ENCODE data around the gene SYT12. TPM values are rescaled to one million over a fixed set of nuclear protein-coding genes. Genes with fewer than 3 reads are reported as not detected.

SYT12 gene
- total and polyA plus RNA-seq, 2 experiments from 2014 or later, result 0.75 to 2.8 TPM

DNA sequence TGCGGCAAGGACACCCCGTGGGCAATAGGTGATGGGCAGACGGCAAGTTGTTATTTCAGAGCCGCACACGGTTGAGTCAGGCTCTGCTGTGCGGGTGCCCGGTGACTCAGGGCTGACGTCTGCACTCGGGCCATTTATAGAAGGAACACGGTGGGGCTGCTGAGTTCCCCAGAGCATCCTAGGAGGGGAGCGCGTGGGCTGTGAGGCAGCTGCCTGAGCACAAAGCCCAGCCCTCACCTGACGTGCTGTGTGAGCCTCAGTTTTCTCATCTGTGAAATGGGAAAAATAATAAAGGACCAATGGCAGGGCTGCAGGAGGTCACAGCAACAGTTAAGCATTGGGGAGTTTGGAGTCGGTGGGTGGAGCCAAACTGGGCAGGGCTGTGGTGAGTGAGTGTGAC is 22.4 kb downstream of the SYT12 start:
- Histone ChIP-seq H3K4me1 (ENCODE audit: insufficient read depth) (no peaks in the 10 kb centered on the region), H3K9me3 (ENCODE audit: low read depth) (no peaks in the 10 kb centered on the region), H3K79me2 (ENCODE audit: insufficient read depth) (no peaks in the 10 kb centered on the region), H3K4me2 (ENCODE audit: unreplicated experiment) (no peak overlapping the region), H3F3A (ENCODE audit: insufficient read depth) (no peaks in the 10 kb centered on the region; the same call in 1 of the 2 replicates), H4K20me1 (ENCODE audit: insufficient read depth) (no peaks in the 10 kb centered on the region), H2AFZ (no peak overlapping the region), H3K27ac (no peak overlapping the region), H3K27me3 (replicated peaks; ENCODE audit: insufficient read depth) (no peaks in the 10 kb centered on the region), H3K9ac (no peak overlapping the region), H3K9me2 (ENCODE audit: insufficient read depth) (no peaks in the 10 kb centered on the region), H3K36me3 (ENCODE audit: low read depth) (no peaks in the 10 kb centered on the region), H3K4me3 (no peak overlapping the region)
- peak; percentile 95 for DNase-seq
- WGBS, 2 experiments (ENCODE audit: low coverage in 1 of 2, low lambda C conversion rate in 2 of 2, missing lambda C conversion rate in 2 of 2), result 22 to 31% methylated on average over 7 to 14 of the region's 14 CpGs
- TF ChIP-seq EZH2 (IDR thresholded peaks at IDR 0.05; ENCODE audit: insufficient read depth, poor library complexity, severe bottlenecking) (no peak), EZH2phosphoT487 (IDR thresholded peaks at IDR 0.05; ENCODE audit: insufficient read depth, low read depth) (no peak)
- in situ Hi-C loops (cut with MboI), result no loop called here

DNA sequence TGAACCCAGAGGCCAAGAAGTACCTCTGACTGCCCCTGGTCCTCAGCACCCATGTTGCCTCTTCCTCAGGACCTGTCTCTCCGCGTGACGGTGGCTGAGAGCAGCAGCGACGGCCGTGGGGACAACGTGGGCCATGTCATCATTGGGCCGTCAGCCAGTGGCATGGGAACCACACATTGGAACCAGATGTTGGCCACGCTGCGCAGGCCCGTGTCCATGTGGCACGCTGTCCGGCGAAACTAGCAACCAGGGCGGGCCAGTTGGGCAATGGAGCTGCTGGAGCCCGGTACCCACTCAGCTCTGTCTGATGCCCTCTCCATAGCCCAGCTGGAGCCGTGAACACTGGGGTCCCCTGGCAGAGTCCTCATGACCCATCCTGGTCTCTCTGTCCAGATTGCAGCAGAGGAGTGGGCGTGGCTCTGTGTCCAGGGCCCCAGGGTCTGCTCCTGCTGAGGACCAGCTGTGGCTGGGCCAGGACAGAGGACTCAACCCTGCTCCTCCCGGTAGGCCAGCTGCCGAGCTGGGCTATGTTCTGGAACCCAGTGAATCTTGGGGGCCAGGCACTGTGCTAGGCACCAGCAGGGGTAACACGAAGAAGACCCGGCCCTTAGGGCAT is 25.7 kb downstream of the SYT12 start:
- Histone ChIP-seq H3K4me1 (ENCODE audit: insufficient read depth) (no peaks in the 10 kb centered on the region), H3K27ac (no peak overlapping the region), H3F3A (ENCODE audit: insufficient read depth) (no peaks in the 10 kb centered on the region; the same call in 1 of the 2 replicates), H3K4me2 (ENCODE audit: unreplicated experiment) (no peak overlapping the region), H3K9me2 (ENCODE audit: insufficient read depth) (no peaks in the 10 kb centered on the region), H3K27me3 (replicated peaks; ENCODE audit: insufficient read depth) (no peaks in the 10 kb centered on the region), H3K4me3 (no peak overlapping the region), H3K9ac (no peak overlapping the region), H3K36me3 (ENCODE audit: low read depth) (no peaks in the 10 kb centered on the region), H4K20me1 (ENCODE audit: insufficient read depth) (no peaks in the 10 kb centered on the region), H3K79me2 (ENCODE audit: insufficient read depth) (no peaks in the 10 kb centered on the region), H2AFZ (no peak overlapping the region), H3K9me3 (ENCODE audit: low read depth) (no peaks in the 10 kb centered on the region)
- in situ Hi-C loops (cut with MboI), result no loop called here
- WGBS, 2 experiments (ENCODE audit: low coverage in 1 of 2, low lambda C conversion rate in 2 of 2, missing lambda C conversion rate in 2 of 2), result 43 to 45% methylated on average over 22 of the region's 22 CpGs
- DNase-seq, result peak; percentile 54
- TF ChIP-seq EZH2 (IDR thresholded peaks at IDR 0.05; ENCODE audit: insufficient read depth, poor library complexity, severe bottlenecking) (no peak), EZH2phosphoT487 (IDR thresholded peaks at IDR 0.05; ENCODE audit: insufficient read depth, low read depth) (no peak)

- DNase-seq, result no peak
- H3K4me2 ChIP-seq (ENCODE audit: unreplicated experiment), result no peak overlapping the region
- no peaks in the 10 kb centered on the region for H3K9me2 ChIP-seq (ENCODE audit: insufficient read depth)
- H3K4me3 ChIP-seq, result no peak overlapping the region
- H3K27me3 ChIP-seq (replicated peaks; ENCODE audit: insufficient read depth), result no peaks in the 10 kb centered on the region
- no peak overlapping the region for H2AFZ ChIP-seq
- no peak overlapping the region for H3K9ac ChIP-seq
- in situ Hi-C loops (cut with MboI), result no loop called here
- TF ChIP-seq EZH2phosphoT487 (IDR thresholded peaks at IDR 0.05; ENCODE audit: insufficient read depth, low read depth) (no peak), EZH2 (IDR thresholded peaks at IDR 0.05; ENCODE audit: insufficient read depth, poor library complexity, severe bottlenecking) (no peak)
- H3K9me3 ChIP-seq (ENCODE audit: low read depth), result no peaks in the 10 kb centered on the region
- no peaks in the 10 kb centered on the region; the same call in 1 of the 2 replicates for H3F3A ChIP-seq (ENCODE audit: insufficient read depth)
- no peaks in the 10 kb centered on the region for H3K79me2 ChIP-seq (ENCODE audit: insufficient read depth)
- no peak overlapping the region for H3K27ac ChIP-seq
- WGBS, 2 experiments (ENCODE audit: low coverage in 1 of 2, low lambda C conversion rate in 2 of 2, missing lambda C conversion rate in 2 of 2), result 87 to 93% methylated on average over 3 of the region's 3 CpGs
- H4K20me1 ChIP-seq (ENCODE audit: insufficient read depth), result no peaks in the 10 kb centered on the region
- no peaks in the 10 kb centered on the region for H3K36me3 ChIP-seq (ENCODE audit: low read depth)
- peaks cover 10% of the 10 kb centered on the region for H3K4me1 ChIP-seq (ENCODE audit: insufficient read depth)
Measured at GRCh38 chr11:67050139-67050538, 27.2 kb downstream of the SYT12 start.

DNA sequence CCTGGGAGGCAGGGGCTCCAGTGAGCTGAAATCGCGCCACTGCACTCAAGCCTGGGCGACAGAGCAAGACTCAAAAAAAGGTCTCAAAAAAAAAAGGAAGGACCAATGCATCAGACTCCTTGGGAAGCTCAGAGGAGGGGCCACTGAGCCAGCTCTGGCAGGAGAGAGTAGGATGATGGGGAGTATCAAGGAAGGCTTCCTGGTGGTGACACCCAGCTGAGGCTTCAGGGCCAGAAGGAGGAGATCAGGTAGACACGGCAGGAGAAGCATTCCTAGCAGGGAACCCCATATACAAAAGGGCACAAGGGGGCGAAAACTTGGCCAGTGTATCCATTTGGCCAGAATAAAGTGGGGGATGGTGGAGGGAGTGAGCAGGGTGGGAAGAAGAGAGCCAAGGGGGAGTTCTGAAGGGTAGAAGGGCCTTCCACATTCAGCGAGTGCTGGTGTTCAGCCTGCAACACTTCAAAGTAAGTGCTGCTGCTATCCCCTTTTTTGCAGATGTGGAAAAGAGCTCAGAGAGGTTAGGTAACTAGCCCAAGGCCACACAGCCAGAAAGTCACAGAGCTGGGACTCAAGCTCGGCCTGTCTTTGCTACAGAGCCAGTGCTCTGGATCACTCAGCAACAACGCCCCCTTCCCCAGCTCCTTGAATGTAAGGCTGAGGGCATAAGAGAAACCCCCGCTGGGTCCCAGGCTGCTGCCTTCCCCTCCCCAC is 28.4 kb downstream of the SYT12 start:
- Histone ChIP-seq H3K4me1 (ENCODE audit: insufficient read depth) (peaks cover 20% of the 10 kb centered on the region), H2AFZ (no peak overlapping the region), H3K4me3 (no peak overlapping the region), H4K20me1 (ENCODE audit: insufficient read depth) (no peaks in the 10 kb centered on the region), H3K79me2 (ENCODE audit: insufficient read depth) (no peaks in the 10 kb centered on the region), H3K9ac (no peak overlapping the region), H3K9me2 (ENCODE audit: insufficient read depth) (no peaks in the 10 kb centered on the region), H3K36me3 (ENCODE audit: low read depth) (no peaks in the 10 kb centered on the region), H3K9me3 (ENCODE audit: low read depth) (no peaks in the 10 kb centered on the region), H3K4me2 (ENCODE audit: unreplicated experiment) (no peak overlapping the region), H3K27ac (no peak overlapping the region), H3F3A (ENCODE audit: insufficient read depth) (no peaks in the 10 kb centered on the region; the same call in 1 of the 2 replicates), H3K27me3 (replicated peaks; ENCODE audit: insufficient read depth) (no peaks in the 10 kb centered on the region)
- in situ Hi-C loops (cut with MboI), result no loop called here
- WGBS, 2 experiments (ENCODE audit: low coverage in 1 of 2, low lambda C conversion rate in 2 of 2, missing lambda C conversion rate in 2 of 2), result 83 to 86% methylated on average over 9 of the region's 9 CpGs
- TF ChIP-seq EZH2phosphoT487 (IDR thresholded peaks at IDR 0.05; ENCODE audit: insufficient read depth, low read depth), result no peak
- no peak for TF ChIP-seq EZH2 (IDR thresholded peaks at IDR 0.05; ENCODE audit: insufficient read depth, poor library complexity, severe bottlenecking)
- no peak for DNase-seq

Data from GM23248 (cell line).